BJ (cell line): ENCODE results near the gene PAX3. TPM values are rescaled to one million over a fixed set of nuclear protein-coding genes. Genes with fewer than 3 reads are reported as not detected.

Source experiments
- CTCF ChIA-PET: fragments of 350-600 bp; formaldehyde crosslinking; extraction: SDS; loops from one replicate; lab custom pipeline; 2021; ENCODE audit warnings: antibody characterized with exemption, inconsistent platforms; lab: Yijun Ruan, JAX
- POLR2A ChIA-PET: fragments of 300-600 bp; sonication (Branson Sonifier 250); formaldehyde crosslinking; extraction: SDS; loops from one replicate; lab custom pipeline; 2021; ENCODE audit warnings: antibody characterized with exemption; lab: Charles Lee
- DNase-seq: peaks from one replicate; pipeline ENCODE4 v3.0.0-alpha.2; 2011; ENCODE audit warnings: low read depth
- H3K27me3 ChIP-seq: 2 replicates; pipeline ENCODE4 v1.6.0; 2011; ENCODE audit warnings: low read length; ENCODE audit not compliant: control insufficient read depth, insufficient read depth
- H3K36me3 ChIP-seq: 2 replicates; pipeline ENCODE4 v1.5.1; 2011; ENCODE audit warnings: low read length; ENCODE audit not compliant: control insufficient read depth, insufficient read depth
- H3K4me3 ChIP-seq: 2 replicates; pipeline ENCODE4 v1.5.1; 2011; ENCODE audit warnings: low read depth, mild to moderate bottlenecking, control low read depth, low read length
- polyA minus RNA-seq: library from RNA; depleted of rRNA, polyadenylated mRNA; stranded (reverse); fragments of >200 nt; gene quantifications from 2 replicates; pipeline ENCODE4 v1.2.3, GENCODE V29; 2011; rRNA and poly(A)+ RNA removed
- polyA plus RNA-seq: library from polyadenylated mRNA; depleted of rRNA; stranded (reverse); fragments of >200 nt; gene quantifications from 2 replicates; pipeline ENCODE4 v1.2.3, GENCODE V29; 2011; rRNA removed
- TF ChIP-seq, protein P1 (sequence below): IDR thresholded peaks from 2 replicates; pipeline ENCODE4 v1.5.1; 2011; ENCODE audit warnings: low read depth, mild to moderate bottlenecking, control low read depth, inconsistent platforms, low read length, moderate library complexity; ENCODE audit not compliant: insufficient read depth

The PAX3 gene
- polyA plus RNA-seq (7.4 and 11.1 TPM in 2 replicates), polyA minus RNA-seq (21.3 and 35.5 TPM in 2 replicates)

GRCh38 chr2:222298311-222299150 is at the start of gene PAX3:
PAX3 (minus strand) TSS chr2:222298998; CDS start chr2:222298615, 383 bp downstream.
- TF ChIP-seq, protein P1, sequence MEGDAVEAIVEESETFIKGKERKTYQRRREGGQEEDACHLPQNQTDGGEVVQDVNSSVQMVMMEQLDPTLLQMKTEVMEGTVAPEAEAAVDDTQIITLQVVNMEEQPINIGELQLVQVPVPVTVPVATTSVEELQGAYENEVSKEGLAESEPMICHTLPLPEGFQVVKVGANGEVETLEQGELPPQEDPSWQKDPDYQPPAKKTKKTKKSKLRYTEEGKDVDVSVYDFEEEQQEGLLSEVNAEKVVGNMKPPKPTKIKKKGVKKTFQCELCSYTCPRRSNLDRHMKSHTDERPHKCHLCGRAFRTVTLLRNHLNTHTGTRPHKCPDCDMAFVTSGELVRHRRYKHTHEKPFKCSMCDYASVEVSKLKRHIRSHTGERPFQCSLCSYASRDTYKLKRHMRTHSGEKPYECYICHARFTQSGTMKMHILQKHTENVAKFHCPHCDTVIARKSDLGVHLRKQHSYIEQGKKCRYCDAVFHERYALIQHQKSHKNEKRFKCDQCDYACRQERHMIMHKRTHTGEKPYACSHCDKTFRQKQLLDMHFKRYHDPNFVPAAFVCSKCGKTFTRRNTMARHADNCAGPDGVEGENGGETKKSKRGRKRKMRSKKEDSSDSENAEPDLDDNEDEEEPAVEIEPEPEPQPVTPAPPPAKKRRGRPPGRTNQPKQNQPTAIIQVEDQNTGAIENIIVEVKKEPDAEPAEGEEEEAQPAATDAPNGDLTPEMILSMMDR, result no peak
- POLR2A ChIA-PET, result interaction anchor here (0.6 to 0.9 kb wide), 3 partner anchors 14 to 260 kb away, joined by 3 to 18 read pairs (median 3); no protein-coding TSS in a partner anchor
- DNase-seq, result no peak
- no peaks in the 10 kb centered on the region; the same call in 1 of the 2 replicates for H3K36me3 ChIP-seq
- CTCF ChIA-PET, result interaction anchor here (1.1 kb wide), 1 partner anchor 20 kb away, joined by 5 read pairs; no protein-coding TSS in a partner anchor
- peaks cover 7% of the 10 kb centered on the region; the same call in 1 of the 2 replicates for H3K27me3 ChIP-seq
- peak within 1 kb of the TSS; percentile 72 for H3K4me3 ChIP-seq

DNA sequence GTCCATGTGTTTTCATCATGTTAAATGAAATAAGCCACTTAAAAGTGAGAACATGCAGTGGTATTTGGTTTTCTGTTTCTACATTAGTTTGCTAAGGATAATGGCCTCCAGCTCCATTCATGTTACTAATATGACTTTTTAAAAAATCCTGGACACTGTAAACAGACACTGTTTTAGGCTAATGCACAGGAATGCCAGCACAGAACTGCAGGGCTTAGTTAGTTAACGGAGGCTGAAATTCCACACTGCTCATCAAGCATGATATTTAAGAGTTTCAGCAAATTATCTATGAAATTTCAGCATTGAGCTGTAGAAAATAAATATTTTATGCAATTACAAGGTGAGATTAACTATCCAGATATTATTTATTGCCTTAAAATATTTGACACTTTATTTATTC is 42.5 kb upstream of the PAX3 start:
- Histone ChIP-seq H3K36me3 (no peaks in the 10 kb centered on the region), H3K27me3 (no peaks in the 10 kb centered on the region), H3K4me3 (no peak overlapping the region)
- ChIA-PET POLR2A (no interaction called here), CTCF (no interaction called here)
- no peak for DNase-seq
- TF ChIP-seq, protein P1, result no peak

DNA sequence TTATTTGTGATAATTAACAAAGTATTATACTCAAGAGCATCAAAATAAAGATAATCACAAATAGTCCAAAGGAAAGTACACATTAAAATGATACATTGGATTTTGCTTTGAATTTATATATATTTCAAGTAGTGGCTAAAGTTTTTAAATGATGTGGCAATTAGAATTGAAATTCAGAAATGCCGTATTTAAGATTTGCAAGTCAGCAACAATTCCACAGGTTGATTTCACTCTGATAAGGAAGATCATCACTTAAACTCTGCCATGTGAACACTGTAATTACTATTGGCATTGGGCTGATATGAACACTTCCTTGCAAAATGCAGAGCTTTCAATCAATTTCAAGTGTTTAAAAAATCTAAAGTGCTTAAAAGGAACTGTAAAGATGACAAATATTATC is 39.6 kb upstream of the PAX3 start:
- no peak for DNase-seq
- POLR2A ChIA-PET, result no interaction called here
- Histone ChIP-seq H3K27me3 (no peaks in the 10 kb centered on the region), H3K36me3 (no peaks in the 10 kb centered on the region), H3K4me3 (no peak overlapping the region)
- TF ChIP-seq, protein P1, result no peak
- CTCF ChIA-PET, result no interaction called here

DNA sequence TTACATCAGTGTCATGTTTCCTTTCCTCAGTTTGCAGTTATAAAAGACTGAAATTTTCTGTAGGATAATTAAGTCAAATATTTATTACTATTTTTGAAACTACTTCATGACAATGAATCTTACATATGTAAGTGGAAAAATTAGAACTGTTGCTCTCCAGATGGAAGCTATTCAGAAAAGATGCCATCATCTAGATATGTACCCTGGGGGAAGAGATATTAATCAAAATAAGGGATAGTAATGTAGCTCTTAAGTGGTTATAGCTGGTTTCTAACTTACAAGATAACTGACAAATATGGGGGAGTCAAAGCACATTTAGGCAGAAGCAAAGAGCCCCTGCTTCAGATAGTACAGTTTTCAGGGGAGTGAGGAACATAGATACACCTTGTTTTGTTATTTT is 38.1 kb upstream of the PAX3 start:
- ChIA-PET CTCF (interaction anchor here (0.8 kb wide), 1 partner anchor 38 kb away, joined by 3 read pairs; no protein-coding TSS in a partner anchor), POLR2A (no interaction called here)
- H3K36me3 ChIP-seq, result no peaks in the 10 kb centered on the region
- no peak for DNase-seq
- TF ChIP-seq, protein P1, result no peak
- H3K4me3 ChIP-seq, result no peak overlapping the region
- H3K27me3 ChIP-seq, result no peaks in the 10 kb centered on the region

DNA sequence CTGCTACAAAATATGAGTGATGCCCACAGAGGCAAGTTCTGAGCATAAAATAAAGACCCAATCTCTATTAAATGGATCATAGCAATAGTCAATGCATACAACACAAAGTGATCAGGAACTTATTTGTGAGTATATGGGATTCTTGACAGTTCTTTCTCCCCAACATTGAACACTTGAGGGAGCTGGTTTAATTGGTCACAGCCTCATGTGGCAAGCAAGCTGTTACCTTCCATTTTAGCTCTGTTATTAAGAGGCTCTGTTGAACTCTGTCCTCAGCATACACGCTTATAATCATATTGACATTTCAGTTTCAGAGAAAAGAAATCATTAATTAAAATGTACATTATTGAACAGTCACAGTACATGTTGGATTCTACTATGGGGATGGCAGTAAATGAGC is 37.6 kb upstream of the PAX3 start:
- no peak for DNase-seq
- H3K36me3 ChIP-seq, result no peaks in the 10 kb centered on the region
- POLR2A ChIA-PET, result no interaction called here
- H3K27me3 ChIP-seq, result no peaks in the 10 kb centered on the region
- TF ChIP-seq, protein P1, result no peak
- H3K4me3 ChIP-seq, result no peak overlapping the region
- CTCF ChIA-PET, result no interaction called here
